MCF 10A (cell line): Measurements from ENCODE around the gene FERMT2. TPM values are rescaled to one million over a fixed set of nuclear protein-coding genes. Genes with fewer than 3 reads are reported as not detected.

Experiments
- BruUV-seq: library from RNA; stranded (reverse); fragments of 400-500 nt; replicated peaks from 2 replicates; lab custom pipeline; 2021; lab: Mats Ljungman, UMichigan
- CTCF ChIA-PET: fragments of 300-600 bp; sonication (Branson Sonifier 250); formaldehyde crosslinking; extraction: SDS; loops from one replicate; lab custom pipeline; 2021; ENCODE audit warnings: antibody characterized with exemption, inconsistent platforms; lab: Yijun Ruan, JAX
- POLR2A ChIA-PET: fragments of 300-600, 350-650 bp; sonication (Branson Sonifier 250); formaldehyde crosslinking; extraction: SDS; loops from one replicate; lab custom pipeline; 2020; ENCODE audit warnings: antibody characterized with exemption, inconsistent platforms; lab: Yijun Ruan, JAX
- DNase-seq: peaks from one replicate; pipeline ENCODE4 v3.0.0-alpha.2; 2018; ENCODE audit not compliant: unreplicated experiment
- H3K27ac Mint-ChIP-seq: one replicate; pipeline ENCODE4 v1.8.0; 2022; ENCODE audit warnings: mild to moderate bottlenecking, low read depth, mixed read lengths; ENCODE audit not compliant: unreplicated experiment
- H3K27me3 Mint-ChIP-seq: one replicate; pipeline ENCODE4 v1.8.0; 2022; ENCODE audit warnings: mixed read lengths; ENCODE audit not compliant: insufficient read depth, unreplicated experiment
- H3K36me3 Mint-ChIP-seq: one replicate; pipeline ENCODE4 v1.8.0; 2022; ENCODE audit warnings: mild to moderate bottlenecking, moderate library complexity, mixed read lengths; ENCODE audit not compliant: insufficient read depth, unreplicated experiment
- H3K4me1 Mint-ChIP-seq: one replicate; pipeline ENCODE4 v1.8.0; 2022; ENCODE audit warnings: mixed read lengths; ENCODE audit not compliant: insufficient read depth, unreplicated experiment
- H3K4me3 Mint-ChIP-seq: one replicate; pipeline ENCODE4 v1.8.0; 2022; ENCODE audit warnings: mild to moderate bottlenecking, moderate library complexity, mixed read lengths; ENCODE audit not compliant: unreplicated experiment
- H3K9me3 Mint-ChIP-seq: one replicate; pipeline ENCODE4 v1.8.0; 2022; ENCODE audit warnings: mixed read lengths; ENCODE audit not compliant: unreplicated experiment
- CTCF ChIP-seq: fragments of 200-600 bp; IDR thresholded peaks from one replicate; pipeline ENCODE4 v1.8.0; 2022; ENCODE audit warnings: antibody characterized with exemption, mild to moderate bottlenecking; ENCODE audit not compliant: unreplicated experiment
- intact Hi-C: fragments of 100-400 bp; cut with micrococcal nuclease; formaldehyde crosslinking; loops from 2 replicates; pipeline ENCODE4 v1.14.1; 2022
- total RNA-seq: library from RNA; stranded (reverse); gene quantifications from 2 replicates; pipeline ENCODE4 v1.2.3, GENCODE V29; 2022

FERMT2 gene
- total RNA-seq, 1 experiment from 2014 or later, result 62.7 TPM

DNA sequence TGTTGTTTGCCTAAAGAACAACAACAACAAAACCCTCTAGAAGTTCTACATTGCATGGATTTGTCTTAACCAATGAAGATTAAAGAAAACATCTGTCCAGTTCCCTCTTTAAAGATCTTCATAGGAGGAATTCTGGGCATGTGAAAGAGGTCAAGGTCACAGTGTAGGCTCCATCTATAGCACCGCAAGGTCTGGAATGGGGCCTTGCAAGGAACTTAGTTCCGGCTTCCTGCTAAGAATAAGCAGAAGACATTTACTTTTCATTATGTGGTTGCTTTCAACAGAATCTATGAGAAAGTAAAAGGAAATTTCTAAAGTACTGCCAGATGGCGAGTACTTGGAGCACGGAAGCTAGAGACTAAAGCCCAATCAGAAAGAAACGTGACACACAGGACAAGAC lies 102.2 kb downstream of the FERMT2 start:
- peaks cover 5% of the 10 kb centered on the region for H3K4me1 Mint-ChIP-seq
- no TSS peak for BruUV-seq
- H3K27me3 Mint-ChIP-seq, result no peaks in the 10 kb centered on the region
- DNase-seq, result no peak
- no peak for TF ChIP-seq CTCF
- intact Hi-C loops, result no loop called here
- CTCF ChIA-PET, result interaction anchor here (0.9 kb wide), 1 partner anchor 25 kb away, joined by 5 read pairs; no protein-coding TSS in a partner anchor
- POLR2A ChIA-PET, result no interaction called here
- no peak overlapping the region for H3K4me3 Mint-ChIP-seq
- peaks cover 5% of the 10 kb centered on the region for H3K36me3 Mint-ChIP-seq
- H3K9me3 Mint-ChIP-seq, result no peaks in the 10 kb centered on the region
- H3K27ac Mint-ChIP-seq, result no peak overlapping the region

DNA sequence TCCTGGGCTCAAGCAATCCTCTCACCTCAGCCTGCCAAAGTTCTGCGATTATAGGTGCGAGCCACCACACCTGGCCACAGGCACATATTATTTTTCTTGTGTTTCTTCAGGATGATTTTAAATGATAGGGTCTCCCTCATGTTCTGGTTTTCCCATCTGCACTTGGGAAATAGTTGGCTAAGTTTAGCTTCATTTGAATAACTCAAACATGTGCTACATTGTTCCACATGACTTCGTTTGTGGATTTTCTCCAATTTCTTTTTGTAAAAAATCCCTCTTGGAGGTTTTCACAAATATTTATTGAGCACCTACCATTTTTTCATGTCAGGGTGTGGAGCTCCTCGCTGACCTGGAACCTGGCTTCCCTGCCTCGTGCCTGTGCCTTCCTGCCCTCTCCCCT lies 104.3 kb downstream of the FERMT2 start:
- H3K9me3 Mint-ChIP-seq, result no peaks in the 10 kb centered on the region
- H3K27ac Mint-ChIP-seq, result no peak overlapping the region
- no peaks in the 10 kb centered on the region for H3K36me3 Mint-ChIP-seq
- no TSS peak for BruUV-seq
- ChIA-PET POLR2A (interaction anchor here (0.8 to 1.6 kb wide), 2 partner anchors 11 to 106 kb away, joined by 3 to 6 read pairs; no protein-coding TSS in a partner anchor), CTCF (interaction anchor here (1.1 kb wide), 1 partner anchor 23 kb away, joined by 5 read pairs; no protein-coding TSS in a partner anchor)
- TF ChIP-seq CTCF, result no peak
- no peak overlapping the region for H3K4me3 Mint-ChIP-seq
- peaks cover 5% of the 10 kb centered on the region for H3K4me1 Mint-ChIP-seq
- intact Hi-C loops, result no loop called here
- DNase-seq, result no peak
- no peaks in the 10 kb centered on the region for H3K27me3 Mint-ChIP-seq

DNA sequence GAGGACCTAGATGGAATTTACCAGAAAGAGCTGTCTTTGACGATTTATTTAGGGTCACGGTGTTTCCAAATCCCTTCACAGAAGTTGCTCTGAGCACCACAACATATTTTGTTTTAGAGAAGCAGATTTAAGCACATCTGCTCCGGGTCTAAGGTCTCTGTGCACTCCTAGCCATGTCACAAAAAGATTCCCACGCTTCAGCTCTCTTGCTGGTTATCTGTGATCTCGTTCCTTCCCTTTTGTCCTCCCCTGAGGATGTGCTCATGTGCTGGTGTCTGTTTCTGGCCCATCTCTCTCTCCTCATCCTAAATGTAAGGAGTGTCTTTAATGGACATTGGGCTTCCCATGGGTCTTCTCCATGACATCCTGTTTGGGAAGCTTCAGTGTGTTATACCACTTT lies 105.8 kb downstream of the FERMT2 start:
- intact Hi-C loops, result no loop called here
- Mint-ChIP-seq H3K27ac (no peak overlapping the region), H3K36me3 (no peaks in the 10 kb centered on the region), H3K9me3 (no peaks in the 10 kb centered on the region), H3K4me3 (no peak overlapping the region), H3K27me3 (no peaks in the 10 kb centered on the region), H3K4me1 (peaks cover 11% of the 10 kb centered on the region)
- POLR2A ChIA-PET, result interaction anchor here (0.6 kb wide), 3 partner anchors 10 to 1370 kb away, joined by 3 to 4 read pairs (median 3); no protein-coding TSS in a partner anchor
- CTCF ChIA-PET, result interaction anchor here (0.6 to 1.1 kb wide), 3 partner anchors 100 to 1569 kb away, joined by 3 to 4 read pairs (median 3); no protein-coding TSS in a partner anchor
- no peak for TF ChIP-seq CTCF
- no TSS peak for BruUV-seq
- DNase-seq, result no peak

DNA sequence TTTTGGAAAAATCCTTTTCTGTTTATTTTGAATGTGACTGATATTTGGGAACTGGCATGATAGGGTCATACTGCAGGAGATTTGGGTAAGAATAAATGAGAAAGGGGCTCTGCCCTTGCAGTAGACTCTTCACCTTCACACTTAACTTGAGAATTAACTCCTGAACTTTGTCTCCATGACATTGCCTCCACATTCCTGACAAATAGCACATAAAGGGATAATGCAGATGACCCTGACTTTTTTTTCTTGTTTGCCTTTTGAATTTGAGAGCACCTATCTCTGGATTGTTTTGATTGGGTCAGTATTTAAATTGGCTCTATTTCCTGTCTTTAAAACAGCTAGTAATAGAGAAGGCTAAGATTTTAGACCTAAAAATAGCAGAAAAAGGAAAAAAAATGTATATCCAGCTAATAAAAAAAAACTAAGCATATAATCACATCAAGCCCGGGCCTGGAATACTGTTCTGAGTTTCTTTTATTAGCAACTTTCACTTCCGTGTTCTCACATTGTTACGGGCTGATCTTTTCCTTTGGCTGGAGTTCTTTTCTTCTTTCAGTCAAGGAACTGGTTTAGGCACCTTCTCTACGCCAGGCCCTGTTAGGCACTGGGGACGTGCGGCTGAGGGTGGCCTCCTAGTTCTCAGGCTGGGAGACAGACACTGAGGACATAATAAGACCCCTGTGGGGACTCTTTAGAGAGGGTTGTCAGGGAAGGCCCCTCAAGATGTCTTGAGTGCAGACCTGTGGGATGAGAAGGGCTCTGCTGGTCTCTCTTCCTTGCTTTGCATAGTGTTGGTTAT lies 106.4 kb downstream of the FERMT2 start:
- BruUV-seq, result no TSS peak
- POLR2A ChIA-PET, result interaction anchor here (0.6 kb wide), 2 partner anchors 9 to 12 kb away, joined by 3 read pairs; no protein-coding TSS in a partner anchor
- intact Hi-C loops, result no loop called here
- H3K27ac Mint-ChIP-seq, result no peak overlapping the region
- no peak for DNase-seq
- CTCF ChIA-PET, result interaction anchor here (0.6 kb wide), 1 partner anchor 100 kb away, joined by 3 read pairs; no protein-coding TSS in a partner anchor
- H3K4me3 Mint-ChIP-seq, result no peak overlapping the region
- no peaks in the 10 kb centered on the region for H3K36me3 Mint-ChIP-seq
- peaks cover 11% of the 10 kb centered on the region for H3K4me1 Mint-ChIP-seq
- no peak for TF ChIP-seq CTCF
- H3K9me3 Mint-ChIP-seq, result no peaks in the 10 kb centered on the region
- no peaks in the 10 kb centered on the region for H3K27me3 Mint-ChIP-seq
